HL-60 (cell line): Measurements from ENCODE around the gene LIN52.

Experiments used
- CTCF ChIP-seq: IDR thresholded peaks from one replicate; pipeline ENCODE4 v1.5.1; 2011; ENCODE audit warnings: low read length, control low read depth, inconsistent platforms; ENCODE audit not compliant: insufficient read depth
- GABPA ChIP-seq: IDR thresholded peaks from 2 replicates; pipeline ENCODE4 v1.6.1; 2012; ENCODE audit warnings: low read depth

- TF ChIP-seq CTCF = no peak
- TF ChIP-seq GABPA = no peak
Observed at GRCh38 chr14:74218462-74218861, 133.7 kb downstream of the LIN52 start.
